ENCODE data around the gene TMIE.

Gene TMIE

GRCh38 chr3:46701181-46701939 is at the start of gene TMIE:
TSS of gene TMIE (plus strand) at chr3:46701392. CDS start at chr3:46701488, 96 bp downstream.
- no peak for DNase-seq (ENCODE audit: low read depth in 2 of 2)

- DNase-seq (ENCODE audit: low read depth in 2 of 2), result no peak
Observed at GRCh38 chr3:46655271-46655670, 45.9 kb upstream of the TMIE start.

- no peak for DNase-seq (ENCODE audit: low read depth in 2 of 2)
Observed at GRCh38 chr3:46656778-46657556, 44.2 kb upstream of the TMIE start.

GRCh38 chr3:46659285-46659684 is 41.9 kb upstream of the TMIE start:
- no peak for DNase-seq (ENCODE audit: low read depth in 2 of 2)

DNA sequence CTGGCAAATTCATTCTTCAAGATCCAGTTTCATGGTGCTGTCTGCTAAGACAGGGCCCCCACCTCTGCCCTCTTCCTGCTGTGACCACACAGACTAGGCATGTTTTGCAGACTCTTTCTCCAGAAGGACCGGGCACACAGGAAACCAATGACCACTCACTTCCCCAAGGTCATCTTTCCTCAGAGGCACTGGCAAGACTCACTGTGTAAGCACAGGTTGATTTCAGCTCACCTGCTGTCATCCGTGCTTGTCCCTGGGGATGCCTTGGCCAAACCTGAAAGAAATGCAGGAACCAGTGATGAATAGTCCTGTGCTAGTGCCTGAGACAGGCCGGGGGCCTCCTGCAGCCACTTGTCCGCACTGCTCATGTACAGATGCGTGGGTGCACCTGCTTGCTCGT is 41.2 kb upstream of the TMIE start:
- no peak for DNase-seq (ENCODE audit: low read depth in 2 of 2)

- no peak for DNase-seq (ENCODE audit: low read depth in 2 of 2)
Observed at GRCh38 chr3:46660543-46661523, 40.4 kb upstream of the TMIE start.

GRCh38 chr3:46661776-46662766 is 39.1 kb upstream of the TMIE start:
- no peak for DNase-seq (ENCODE audit: low read depth in 2 of 2)

GRCh38 chr3:46662771-46663551 is 38.2 kb upstream of the TMIE start:
- DNase-seq (ENCODE audit: low read depth in 2 of 2), result no peak

DNA sequence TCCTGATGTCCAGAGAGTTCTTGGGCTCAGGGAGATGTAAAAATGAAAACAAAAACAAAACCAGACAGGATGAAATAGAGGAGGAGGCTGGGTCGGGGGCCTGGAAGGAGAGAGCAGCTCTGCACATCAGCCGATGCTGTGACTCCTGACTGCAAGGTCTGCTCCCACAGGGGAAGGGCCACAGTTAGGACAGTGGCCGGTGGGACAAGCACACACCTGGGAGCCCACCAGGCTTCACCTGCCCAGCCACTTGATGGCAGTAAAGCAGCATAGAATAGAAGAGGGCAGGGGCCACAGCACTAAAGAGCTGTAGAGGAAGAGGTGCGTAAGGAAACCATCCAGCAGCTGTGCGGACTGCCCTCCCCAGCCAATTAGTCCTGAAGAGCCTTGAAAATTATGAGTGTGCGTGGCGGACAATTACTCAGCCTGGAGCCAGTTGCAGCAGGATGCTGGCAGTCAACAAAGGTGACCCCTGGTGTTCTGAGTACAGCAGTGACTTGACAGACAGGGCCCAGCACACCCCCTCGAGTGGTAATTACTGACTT is 37.5 kb upstream of the TMIE start:
- DNase-seq (ENCODE audit: low read depth in 2 of 2), result no peak

DNA sequence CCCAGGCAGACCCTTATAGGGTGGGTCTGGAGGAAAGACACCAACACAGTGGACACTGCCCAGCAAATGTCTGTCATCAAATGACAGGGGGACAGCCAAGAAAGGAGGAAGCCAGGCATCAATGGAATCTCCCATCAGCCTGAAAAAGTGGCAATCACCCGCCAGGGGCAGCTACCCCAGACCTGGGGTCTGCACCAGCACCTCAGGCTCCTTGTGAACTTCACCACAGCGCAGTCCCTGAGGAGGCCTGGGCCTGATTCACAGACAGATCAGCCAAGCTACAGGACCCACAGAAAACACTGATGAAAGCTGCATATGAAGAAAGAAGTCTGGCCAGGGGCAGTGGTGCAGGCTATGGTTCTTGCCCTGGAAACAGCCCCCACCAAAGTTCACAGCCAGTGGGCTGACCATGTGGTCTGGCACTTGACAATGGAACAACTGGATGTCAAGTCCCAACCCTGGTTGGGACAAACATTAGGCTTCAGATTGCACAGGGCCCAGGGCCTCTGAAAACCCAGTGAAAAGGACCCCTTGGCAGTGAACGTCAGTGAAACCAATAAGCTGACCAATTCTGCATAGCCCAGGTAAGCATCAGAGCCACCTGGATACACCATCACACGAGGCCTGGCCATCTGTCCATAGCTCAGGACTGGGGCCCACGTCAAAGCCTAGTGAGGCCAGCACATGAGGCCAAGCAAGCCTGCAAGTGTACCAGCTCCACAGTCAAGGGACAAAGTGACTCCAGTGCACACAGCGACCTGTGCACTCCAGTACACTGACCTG is 36.8 kb upstream of the TMIE start:
- DNase-seq (ENCODE audit: low read depth in 2 of 2), result no peak

GRCh38 chr3:46664971-46665762 is 36.0 kb upstream of the TMIE start:
- no peak for DNase-seq (ENCODE audit: low read depth in 2 of 2)

- DNase-seq (ENCODE audit: low read depth in 2 of 2), result no peak
Observed at GRCh38 chr3:46665763-46666452, 35.3 kb upstream of the TMIE start.

GRCh38 chr3:46666453-46666845 is 34.7 kb upstream of the TMIE start:
- no peak for DNase-seq (ENCODE audit: low read depth in 2 of 2)

GRCh38 chr3:46667061-46667621 is 34.1 kb upstream of the TMIE start:
- DNase-seq (ENCODE audit: low read depth in 2 of 2), result no peak

DNA sequence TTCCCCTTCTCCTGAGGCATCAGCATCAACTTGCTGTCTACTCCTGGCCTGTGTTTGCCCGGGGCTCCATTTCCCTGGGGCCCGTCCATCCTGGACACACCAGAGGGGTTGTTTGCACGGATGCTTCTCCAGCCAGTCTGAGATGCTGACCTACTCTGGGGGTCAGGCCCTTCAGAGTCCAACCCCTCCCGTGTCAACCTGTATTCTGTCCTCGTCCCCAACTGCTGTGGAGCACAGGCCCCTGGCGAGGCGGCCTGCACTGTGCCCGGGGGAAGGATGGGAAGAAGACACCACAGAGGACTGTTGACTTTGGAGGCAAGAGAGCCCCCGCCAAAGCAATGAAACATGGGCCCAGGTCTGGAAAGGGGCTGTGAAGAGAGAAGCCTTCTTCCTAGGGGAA is 33.5 kb upstream of the TMIE start:
- DNase-seq (ENCODE audit: low read depth in 2 of 2), result no peak

DNA sequence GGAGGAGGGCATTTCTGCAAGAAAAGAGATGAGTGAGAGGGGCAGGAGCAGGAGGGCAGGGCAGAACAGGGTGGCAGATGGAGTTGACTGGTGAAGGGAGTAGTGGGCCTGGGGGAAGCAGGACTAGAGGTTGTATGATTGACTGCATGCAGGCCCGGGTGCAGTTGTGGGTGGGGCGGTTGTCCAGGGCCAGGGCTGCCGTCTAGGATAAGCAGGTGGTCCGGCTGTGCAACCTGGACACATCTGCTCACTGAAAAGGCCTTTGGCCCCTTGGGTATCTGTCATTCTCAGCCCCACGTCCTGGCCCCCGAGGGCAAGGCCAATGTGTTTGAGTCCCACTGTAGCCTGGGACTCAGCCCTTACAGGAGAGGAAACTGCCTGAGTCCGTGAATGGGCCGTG is 33.1 kb upstream of the TMIE start:
- DNase-seq (ENCODE audit: low read depth in 2 of 2), result no peak

- no peak for DNase-seq (ENCODE audit: low read depth in 2 of 2)
Observed at GRCh38 chr3:46668591-46668990, 32.6 kb upstream of the TMIE start.

Data from activated CD4-positive, alpha-beta T cell treated with anti-CD3 and anti-CD28 coated beads for 24 hours (primary cell).